SJCRH30 (cell line): ENCODE measurements around the gene HNRNPF. TPM values are rescaled to one million over a fixed set of nuclear protein-coding genes. Genes with fewer than 3 reads are reported as not detected.

Source experiments
- DNase-seq, 2 experiments: peaks; one replicate each; pipeline ENCODE4 v3.0.0-alpha.2; 2015 to 2020
- H3K27ac ChIP-seq: fragments of 250-450 bp; sonication (Bioruptor Pico); 2 replicates; pipeline ENCODE4 v1.5.1; 2020; ENCODE audit warnings: mild to moderate bottlenecking, moderate library complexity
- H3K27me3 ChIP-seq: fragments of 250-450 bp; sonication (Bioruptor Pico); 2 replicates; pipeline ENCODE4 v1.5.1; 2020; ENCODE audit warnings: mild to moderate bottlenecking, moderate library complexity
- H3K36me3 ChIP-seq: fragments of 250-450 bp; sonication (Bioruptor Pico); 2 replicates; pipeline ENCODE4 v1.5.1; 2020; ENCODE audit warnings: mild to moderate bottlenecking, moderate library complexity
- H3K4me1 ChIP-seq: fragments of 250-450 bp; sonication (Bioruptor Pico); 2 replicates; pipeline ENCODE4 v1.5.1; 2020; ENCODE audit warnings: mild to moderate bottlenecking, moderate library complexity
- H3K4me3 ChIP-seq: fragments of 250-450 bp; sonication (Bioruptor Pico); 2 replicates; pipeline ENCODE4 v1.5.1; 2020; ENCODE audit warnings: mild to moderate bottlenecking, moderate library complexity
- H3K9me3 ChIP-seq: fragments of 250-450 bp; sonication (Bioruptor Pico); replicated peaks from 2 replicates; pipeline ENCODE4 v1.5.1; 2020; ENCODE audit warnings: mild to moderate bottlenecking, moderate library complexity
- total RNA-seq: library from RNA; depleted of rRNA; stranded (reverse); fragments of >200 nt; shearing (Covaris generic); gene quantifications from 2 replicates; pipeline ENCODE4 v1.2.3, GENCODE V29; 2014

HNRNPF gene
- total RNA-seq, 1 experiment from 2014 or later, result 64.7 TPM

GRCh38 chr10:43408331-43408709 lies 666 bp downstream of the HNRNPF start:
- no peak for DNase-seq
- no peaks in the 10 kb centered on the region for H3K4me1 ChIP-seq
- H3K27ac ChIP-seq, result peak overlapping the region; percentile 90
- peak overlapping the region; percentile 65 for H3K4me3 ChIP-seq
- H3K9me3 ChIP-seq, result no peaks in the 10 kb centered on the region
- no peaks in the 10 kb centered on the region for H3K27me3 ChIP-seq
- no peaks in the 10 kb centered on the region for H3K36me3 ChIP-seq

- H3K9me3 ChIP-seq, result no peaks in the 10 kb centered on the region
- no peaks in the 10 kb centered on the region for H3K27me3 ChIP-seq
- H3K27ac ChIP-seq, result peak overlapping the region; percentile 90
- H3K4me1 ChIP-seq, result no peaks in the 10 kb centered on the region
- no peaks in the 10 kb centered on the region for H3K36me3 ChIP-seq
- peak overlapping the region; percentile 65 for H3K4me3 ChIP-seq
- peak; percentile 55 to 68 for DNase-seq
Measured at GRCh38 chr10:43407576-43408330, 1.2 kb downstream of the HNRNPF start.

GRCh38 chr10:43407148-43407575 lies 1.8 kb downstream of the HNRNPF start:
- Histone ChIP-seq H3K4me1 (no peaks in the 10 kb centered on the region), H3K27me3 (no peaks in the 10 kb centered on the region), H3K9me3 (no peaks in the 10 kb centered on the region), H3K4me3 (peak overlapping the region; percentile 65), H3K27ac (peak overlapping the region; percentile 90), H3K36me3 (no peaks in the 10 kb centered on the region)
- DNase-seq, result peak; percentile 17 to 36

GRCh38 chr10:43404704-43405084 lies 4.3 kb downstream of the HNRNPF start:
- H3K9me3 ChIP-seq, result no peaks in the 10 kb centered on the region
- H3K27ac ChIP-seq, result no peak overlapping the region
- no peak overlapping the region for H3K4me3 ChIP-seq
- H3K36me3 ChIP-seq, result peaks cover 1% of the 10 kb centered on the region; the same call in 1 of the 2 replicates
- H3K4me1 ChIP-seq, result no peaks in the 10 kb centered on the region
- no peaks in the 10 kb centered on the region for H3K27me3 ChIP-seq
- no peak for DNase-seq

GRCh38 chr10:43403911-43404703 lies 4.9 kb downstream of the HNRNPF start:
- Histone ChIP-seq H3K27ac (no peak overlapping the region), H3K4me3 (no peak overlapping the region), H3K27me3 (no peaks in the 10 kb centered on the region), H3K4me1 (no peaks in the 10 kb centered on the region), H3K36me3 (peaks cover 3% of the 10 kb centered on the region; the same call in 1 of the 2 replicates), H3K9me3 (no peaks in the 10 kb centered on the region)
- no peak for DNase-seq

- Histone ChIP-seq H3K27ac (no peak overlapping the region), H3K4me1 (no peaks in the 10 kb centered on the region), H3K9me3 (no peaks in the 10 kb centered on the region), H3K36me3 (peaks cover 3% of the 10 kb centered on the region; the same call in 1 of the 2 replicates), H3K27me3 (no peaks in the 10 kb centered on the region), H3K4me3 (no peak overlapping the region)
- DNase-seq, result no peak
Measured at GRCh38 chr10:43402880-43403452, 6.0 kb downstream of the HNRNPF start.

- Histone ChIP-seq H3K4me3 (no peak overlapping the region), H3K36me3 (peaks cover 3% of the 10 kb centered on the region; the same call in 1 of the 2 replicates), H3K9me3 (no peaks in the 10 kb centered on the region), H3K4me1 (no peaks in the 10 kb centered on the region), H3K27ac (no peak overlapping the region), H3K27me3 (no peaks in the 10 kb centered on the region)
- DNase-seq, result no peak
Measured at GRCh38 chr10:43402176-43402575, 6.8 kb downstream of the HNRNPF start.

GRCh38 chr10:43401627-43402026 lies 7.4 kb downstream of the HNRNPF start:
- Histone ChIP-seq H3K27me3 (no peaks in the 10 kb centered on the region), H3K9me3 (no peaks in the 10 kb centered on the region), H3K27ac (no peak overlapping the region), H3K4me3 (no peak overlapping the region), H3K4me1 (no peaks in the 10 kb centered on the region), H3K36me3 (peaks cover 3% of the 10 kb centered on the region; the same call in 1 of the 2 replicates)
- no peak for DNase-seq

- no peaks in the 10 kb centered on the region for H3K9me3 ChIP-seq
- DNase-seq, result no peak
- H3K36me3 ChIP-seq, result peaks cover 3% of the 10 kb centered on the region; the same call in 1 of the 2 replicates
- no peak overlapping the region for H3K4me3 ChIP-seq
- no peak overlapping the region for H3K27ac ChIP-seq
- no peaks in the 10 kb centered on the region for H3K27me3 ChIP-seq
- H3K4me1 ChIP-seq, result no peaks in the 10 kb centered on the region
Measured at GRCh38 chr10:43399320-43400310, 9.4 kb downstream of the HNRNPF start.

GRCh38 chr10:43398939-43399319 lies 10.1 kb downstream of the HNRNPF start:
- Histone ChIP-seq H3K4me3 (no peak overlapping the region), H3K9me3 (no peaks in the 10 kb centered on the region)

GRCh38 chr10:43396928-43397624 lies 11.9 kb downstream of the HNRNPF start:
- H3K27ac ChIP-seq, result no peak overlapping the region
- peaks cover 3% of the 10 kb centered on the region; the same call in 1 of the 2 replicates for H3K36me3 ChIP-seq
- no peaks in the 10 kb centered on the region for H3K4me1 ChIP-seq
- DNase-seq, result no peak
- H3K27me3 ChIP-seq, result no peaks in the 10 kb centered on the region
- H3K4me3 ChIP-seq, result no peak overlapping the region
- no peaks in the 10 kb centered on the region for H3K9me3 ChIP-seq

More at GRCh38 chr10:43398939-43399319, 10.1 kb downstream of the HNRNPF start:
- Histone ChIP-seq H3K27me3 (no peaks in the 10 kb centered on the region), H3K27ac (no peak overlapping the region), H3K36me3 (peaks cover 3% of the 10 kb centered on the region; the same call in 1 of the 2 replicates), H3K4me1 (no peaks in the 10 kb centered on the region)
- no peak for DNase-seq

- no peak for DNase-seq
Measured at GRCh38 chr10:43396061-43396927, 12.7 kb downstream of the HNRNPF start.

GRCh38 chr10:43395571-43396060 lies 13.4 kb downstream of the HNRNPF start:
- Histone ChIP-seq H3K4me1 (no peaks in the 10 kb centered on the region), H3K36me3 (peaks cover 3% of the 10 kb centered on the region; the same call in 1 of the 2 replicates), H3K4me3 (no peak overlapping the region), H3K27ac (no peak overlapping the region), H3K9me3 (no peaks in the 10 kb centered on the region), H3K27me3 (no peaks in the 10 kb centered on the region)
- no peak for DNase-seq

More at GRCh38 chr10:43396061-43396927, 12.7 kb downstream of the HNRNPF start:
- Histone ChIP-seq H3K36me3 (peaks cover 3% of the 10 kb centered on the region; the same call in 1 of the 2 replicates), H3K4me3 (no peak overlapping the region), H3K27me3 (no peaks in the 10 kb centered on the region), H3K4me1 (no peaks in the 10 kb centered on the region), H3K27ac (no peak overlapping the region), H3K9me3 (no peaks in the 10 kb centered on the region)
